IMR-90 (cell line): ENCODE results near the gene RIN1. TPM values are rescaled to one million over a fixed set of nuclear protein-coding genes. Genes with fewer than 3 reads are reported as not detected.

Experiments used
- ATAC-seq: fragments of 200-7000 bp; cut with Tn5 transposase; 2 replicates; pipeline ENCODE4 v1.9.1; 2020; ENCODE audit warnings: low read depth, mild to moderate bottlenecking, moderate library complexity
- BruUV-seq: library from RNA; stranded (reverse); fragments of 400-500 nt; replicated peaks from 2 replicates; lab custom pipeline; 2021; lab: Mats Ljungman, UMichigan
- CTCF ChIA-PET: fragments of 300-600 bp; formaldehyde crosslinking; extraction: SDS; loops from one replicate; lab custom pipeline; 2021; ENCODE audit warnings: antibody characterized with exemption; lab: Yijun Ruan, JAX
- POLR2A ChIA-PET: fragments of 300-600 bp; sonication (Branson Sonifier 250); formaldehyde crosslinking; loops from one replicate; lab custom pipeline; 2022; ENCODE audit warnings: antibody characterized with exemption; ENCODE audit not compliant: unreplicated experiment; lab: Charles Lee
- DNase-seq: peaks from one replicate; pipeline ENCODE4 v3.0.0; 2013
- H2AFZ ChIP-seq: replicated peaks from 2 replicates; pipeline ENCODE3; 2013; ENCODE audit warnings: low read length, mild to moderate bottlenecking; ENCODE audit not compliant: poor library complexity
- H2AK5ac ChIP-seq: 2 replicates; pipeline ENCODE4 v1.6.1; 2013; ENCODE audit warnings: low read depth, low read length, inconsistent platforms
- H2AK9ac ChIP-seq: replicated peaks from 2 replicates; pipeline ENCODE3; 2013; ENCODE audit warnings: mild to moderate bottlenecking, low read depth, low read length, moderate library complexity; ENCODE audit not compliant: poor library complexity
- H2BK120ac ChIP-seq: 2 replicates; pipeline ENCODE4 v1.6.1; 2013; ENCODE audit warnings: low read depth, low read length, inconsistent platforms
- H2BK15ac ChIP-seq: 3 replicates; pipeline ENCODE4 v1.6.1; 2013; ENCODE audit warnings: low read depth, low read length, inconsistent platforms
- H2BK20ac ChIP-seq: 2 replicates; pipeline ENCODE4 v1.6.1; 2013; ENCODE audit warnings: low read depth, mild to moderate bottlenecking, inconsistent platforms, low read length, moderate library complexity
- H2BK5ac ChIP-seq: 2 replicates; pipeline ENCODE4 v1.6.1; 2013; ENCODE audit warnings: mild to moderate bottlenecking, low read depth, low read length, inconsistent platforms; ENCODE audit not compliant: poor library complexity, severe bottlenecking
- H3K14ac ChIP-seq: replicated peaks from 2 replicates; pipeline ENCODE4 v1.6.1; 2013; ENCODE audit warnings: low read depth, low read length, inconsistent platforms
- H3K18ac ChIP-seq: 2 replicates; pipeline ENCODE4 v1.6.1; 2013; ENCODE audit warnings: low read depth, low read length, control low read depth
- H3K23ac ChIP-seq: 2 replicates; pipeline ENCODE4 v1.6.1; 2013; ENCODE audit warnings: low read depth, low read length, inconsistent platforms
- H3K27ac ChIP-seq: 2 replicates; pipeline ENCODE4 v1.5.1; 2013; ENCODE audit warnings: mild to moderate bottlenecking, control low read depth, low read length; ENCODE audit not compliant: insufficient read depth
- H3K27me3 ChIP-seq: 2 replicates; pipeline ENCODE4 v1.6.1; 2013; ENCODE audit warnings: low read length; ENCODE audit not compliant: control insufficient read depth, insufficient read depth
- H3K36me3 ChIP-seq: 2 replicates; pipeline ENCODE4 v1.6.1; 2013; ENCODE audit warnings: low read length, mixed read lengths; ENCODE audit not compliant: control insufficient read depth, insufficient read depth
- H3K4ac ChIP-seq: 2 replicates; pipeline ENCODE4 v1.6.1; 2013; ENCODE audit warnings: low read depth, low read length, inconsistent platforms
- H3K4me1 ChIP-seq: 2 replicates; pipeline ENCODE4 v1.6.1; 2013; ENCODE audit warnings: low read length, mixed read lengths; ENCODE audit not compliant: control insufficient read depth, insufficient read depth
- H3K4me2 ChIP-seq: 2 replicates; pipeline ENCODE4 v1.6.1; 2013; ENCODE audit warnings: low read depth, mild to moderate bottlenecking, control low read depth, low read length, moderate library complexity
- H3K4me3 ChIP-seq: 2 replicates; pipeline ENCODE4 v1.5.1; 2013; ENCODE audit warnings: low read depth, mild to moderate bottlenecking, control low read depth, low read length, moderate library complexity; ENCODE audit not compliant: insufficient read depth
- H3K56ac ChIP-seq: 2 replicates; pipeline ENCODE4 v1.6.1; 2013; ENCODE audit warnings: low read length, inconsistent platforms; ENCODE audit not compliant: insufficient read depth; ENCODE audit errors: extremely low read depth
- H3K79me1 ChIP-seq, 2 experiments: 2 replicates each; pipeline ENCODE4 v1.6.1; 2013; ENCODE audit warnings: low read length in 2 of 2, inconsistent platforms in 1 of 2, low read depth in 1 of 2
- H3K9ac ChIP-seq: 2 replicates; pipeline ENCODE4 v1.6.1; 2013; ENCODE audit warnings: low read depth, low read length, control low read depth
- H3K9me1 ChIP-seq: 2 replicates; pipeline ENCODE4 v1.6.1; 2013; ENCODE audit warnings: low read length, inconsistent platforms; ENCODE audit not compliant: insufficient read depth
- H3K9me3 ChIP-seq: 2 replicates; pipeline ENCODE4 v1.6.1; 2013; ENCODE audit warnings: low read length; ENCODE audit not compliant: control insufficient read depth, insufficient read depth
- H4K20me1 ChIP-seq: 2 replicates; pipeline ENCODE4 v1.6.1; 2013; ENCODE audit warnings: low read length, inconsistent platforms; ENCODE audit not compliant: insufficient read depth
- H4K5ac ChIP-seq: 2 replicates; pipeline ENCODE4 v1.6.1; 2013; ENCODE audit warnings: mild to moderate bottlenecking, low read depth, low read length, control low read depth
- H4K8ac ChIP-seq, 2 experiments: 2 replicates each; pipeline ENCODE4 v1.6.1; 2013; ENCODE audit warnings: low read depth in 2 of 2, low read length in 2 of 2, control low read depth in 1 of 2, inconsistent platforms in 1 of 2
- H4K91ac ChIP-seq: 2 replicates; pipeline ENCODE4 v1.6.1; 2013; ENCODE audit warnings: low read depth, low read length, inconsistent platforms; ENCODE audit not compliant: insufficient read depth
- CEBPB ChIP-seq: IDR thresholded peaks from 2 replicates; pipeline ENCODE4 v1.6.1; 2012; ENCODE audit warnings: low read depth, low read length, improper control_type of control experiment
- MAZ ChIP-seq: IDR thresholded peaks from 2 replicates; pipeline ENCODE4 v1.6.1; 2012; ENCODE audit warnings: low read depth, mild to moderate bottlenecking, low read length, improper control_type of control experiment, moderate library complexity, borderline replicate concordance
- POLR2A ChIP-seq: IDR thresholded peaks from 2 replicates; pipeline ENCODE4 v1.6.1; 2012; ENCODE audit warnings: mild to moderate bottlenecking, low read depth, low read length
- WGBS, 2 experiments: methylation state at CpG; one replicate each; pipeline versions ENCODE4 v1.1.5 to v1.1.7; 2013; ENCODE audit warnings: missing lambda C conversion rate in 2 of 2; ENCODE audit not compliant: insufficient read length in 1 of 2; ENCODE audit errors: extremely low coverage in 2 of 2; 5-methylcytosine and 5-hydroxymethylcytosine counted together
- dilution Hi-C: fragments of 300-500 bp; cut with HindIII; formaldehyde crosslinking; loops from one replicate; pipeline ENCODE4 v1.14.3; 2018; ENCODE audit warnings: low sequenced_read_pairs; ENCODE audit not compliant: unreplicated experiment
- in situ Hi-C: fragments of 300-500 bp; cut with MboI; formaldehyde crosslinking; loops from 3 replicates; pipeline ENCODE4 v1.14.3; 2019; ENCODE audit warnings: low sequenced_read_pairs, inconsistent platforms, mixed read lengths
- intact Hi-C: fragments of 100-400 bp; cut with micrococcal nuclease; formaldehyde crosslinking; loops from 2 replicates; pipeline ENCODE4 v1.10.0; 2022
- polyA plus RNA-seq, 3 experiments: library from polyadenylated mRNA; depleted of rRNA; stranded (reverse); fragments of >200 nt; gene quantifications; 2 replicates each; pipeline ENCODE4 v1.2.3, GENCODE V29; 2012; ENCODE audit warnings: low replicate concordance in 1 of 3
- total RNA-seq: library from RNA; depleted of rRNA; stranded (reverse); fragments of >200 nt; gene quantifications from 2 replicates; pipeline ENCODE4 v1.2.3, GENCODE V29; 2012

The RIN1 gene
- total and polyA plus RNA-seq, 2 of the 4 experiments (the other 2 are of a cell fraction): 9.9 to 20.8 TPM

DNA sequence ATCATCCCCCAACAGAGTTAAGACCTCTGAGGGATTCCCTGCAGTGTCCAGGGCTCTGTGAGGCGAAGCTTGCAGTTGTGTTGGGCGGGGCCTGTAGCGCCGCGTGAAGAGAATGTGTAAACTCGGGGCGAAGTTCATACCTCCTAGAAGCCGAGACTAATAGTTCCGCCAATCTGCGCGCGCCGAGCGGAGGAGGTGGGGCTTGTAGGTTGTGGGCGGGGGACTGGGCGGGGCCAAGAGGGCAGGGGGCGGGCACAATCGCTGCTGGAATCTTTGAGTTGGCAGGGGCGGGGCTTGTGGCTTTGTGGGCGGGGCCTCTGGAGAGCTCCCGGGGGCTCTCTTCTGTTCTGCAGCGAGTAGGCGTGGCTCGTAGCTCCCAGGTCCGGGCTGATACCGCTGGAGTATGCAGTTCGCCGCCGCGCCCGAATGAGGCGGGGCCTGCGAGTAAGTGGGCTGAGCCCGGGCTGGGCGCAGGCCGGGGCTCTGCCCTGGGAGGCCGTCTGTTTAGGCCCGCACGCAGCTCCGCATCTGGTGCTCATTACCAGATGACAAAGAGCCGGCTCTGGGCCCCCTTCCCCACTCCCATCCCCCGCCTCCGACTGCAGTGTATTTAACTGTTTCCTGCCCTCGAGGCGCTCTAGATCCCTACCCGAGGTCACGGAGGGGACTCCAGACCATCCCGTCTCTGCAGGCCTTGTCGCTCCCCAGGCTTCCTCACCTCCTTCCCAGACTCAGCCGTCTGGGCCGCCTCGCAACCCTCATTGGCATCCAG, 23.5 kb downstream of the RIN1 start:
- POLR2A ChIA-PET: interaction anchor here (0.6 to 2.9 kb wide), 7 partner anchors 9 to 74 kb away, joined by 3 to 23 read pairs (median 6); partner anchors contain the start of gene RIN1
- Histone ChIP-seq H3K4ac (peak overlapping the region; percentile 81), H4K8ac (peak overlapping the region; percentile 53 to 74; a peak in 3 of 4 replicates), H3K23ac (peak overlapping the region; percentile 37), H2BK5ac (peak overlapping the region; percentile 77), H3K79me1 (peaks cover 0 to 34% of the 10 kb centered on the region in 2 experiments; a peak in 2 of 4 replicates), H2AK5ac (peak overlapping the region; percentile 77), H3K36me3 (no peaks in the 10 kb centered on the region), H3K27ac (peak overlapping the region; percentile 93), H3K4me2 (peak overlapping the region; percentile 92), H3K18ac (peak overlapping the region; percentile 35), H4K5ac (peak overlapping the region; percentile 34), H4K20me1 (peaks cover 39% of the 10 kb centered on the region), H2BK15ac (peak overlapping the region; percentile 11; the same call in 1 of the 3 replicates), H3K27me3 (no peaks in the 10 kb centered on the region), H2AFZ (peak overlapping the region; percentile 94), H2BK20ac (no peak overlapping the region), H3K9me1 (peaks cover 2% of the 10 kb centered on the region), H3K9ac (peak overlapping the region; percentile 95), H3K14ac (peak overlapping the region; percentile 94), H2AK9ac (peak overlapping the region; percentile 93), H4K91ac (peak overlapping the region; percentile 77), H3K4me1 (peaks cover 20% of the 10 kb centered on the region), H3K4me3 (peak overlapping the region; percentile 72), H3K9me3 (no peaks in the 10 kb centered on the region), H2BK120ac (peak overlapping the region; percentile 89), H3K56ac (peak overlapping the region; percentile 76)
- ATAC-seq: peak; percentile 75
- CTCF ChIA-PET: interaction anchor here (0.5 to 2.4 kb wide), 9 partner anchors 10 to 76 kb away, joined by 3 to 17 read pairs (median 5); partner anchors contain the start of gene RIN1
- dilution Hi-C loops: no loop called here
- no TSS peak for BruUV-seq
- 0% methylated on average over 8 of the region's 52 CpGs; no CpG with 5 or more reads in 1 of the 2 experiments for WGBS, 2 experiments
- peak; percentile 99 for DNase-seq
- intact Hi-C loops: loop anchor here (1.0 kb wide), 2 partner anchors 16 to 24 kb away; partner anchors contain the start of gene RIN1
- peak; percentile 68; the same call in 1 of the 2 replicates for TF ChIP-seq POLR2A
- TF ChIP-seq MAZ: peak; percentile 72
- no peak for TF ChIP-seq CEBPB
- in situ Hi-C loops: no loop called here
